Activated CD4-positive, alpha-beta T cell treated with anti-CD3 and anti-CD28 coated beads, Interleukin-10, Interleukin-2, amounts not matched to agents 100 ng/mL and 50 ng/mL, durations not matched to agents 16 hours and 8 hours (primary cell): ENCODE results near the gene CSH2.
"Not testable (repeated sequence)": the region's sequence is repeated elsewhere in the genome, so short reads cannot be mapped to it uniquely, and the experiment has no call there.

Experiments
- DNase-seq: peaks from one replicate; pipeline ENCODE4 v3.0.0-alpha.2; 2020

Gene CSH2

DNA sequence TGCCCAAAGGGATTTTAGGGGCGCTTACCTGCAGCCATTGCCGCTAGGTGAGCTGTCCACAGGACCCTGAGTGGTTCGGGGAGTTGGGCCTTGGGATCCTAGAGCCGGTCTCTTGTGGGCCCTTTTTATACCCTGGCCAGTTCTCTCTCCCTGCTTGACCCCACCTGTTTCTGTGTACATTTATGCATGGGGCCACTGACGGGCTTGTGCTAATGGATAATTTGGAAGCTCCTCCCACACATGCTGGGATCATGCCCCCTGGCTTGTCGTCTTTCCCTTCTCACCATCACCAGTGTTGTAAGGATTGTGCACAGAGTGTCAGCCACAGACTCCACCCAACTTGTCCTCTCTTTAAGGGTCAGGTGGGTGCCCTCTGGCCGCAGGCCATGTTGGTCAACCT, at the start of gene CSH2:
TSS of gene CSH2 (minus strand) at position 101 of the 400 bp plus-strand sequence. CDS start at position 38, 63 bp downstream.
- DNase-seq, result not testable (repeated sequence)

DNA sequence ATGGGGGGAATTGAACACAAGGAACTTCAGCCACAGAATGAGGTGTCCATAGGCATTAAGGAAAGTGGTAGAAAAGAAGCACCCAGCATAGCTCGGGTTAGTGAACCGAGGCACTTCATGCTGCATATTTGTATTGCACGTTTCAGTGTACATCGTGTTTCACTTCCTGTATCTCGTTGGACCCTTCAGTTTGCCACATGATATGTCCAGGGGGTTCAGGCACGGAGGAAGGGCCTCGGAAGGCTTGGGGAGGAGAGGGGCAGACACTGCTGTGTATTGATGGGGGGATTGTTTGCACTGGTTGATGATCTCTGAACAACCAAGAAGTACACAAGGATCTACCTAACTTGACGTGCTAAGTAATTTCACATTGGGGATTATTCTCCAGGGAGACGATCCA, 48.9 kb upstream of the CSH2 start:
- not testable (repeated sequence) for DNase-seq

DNA sequence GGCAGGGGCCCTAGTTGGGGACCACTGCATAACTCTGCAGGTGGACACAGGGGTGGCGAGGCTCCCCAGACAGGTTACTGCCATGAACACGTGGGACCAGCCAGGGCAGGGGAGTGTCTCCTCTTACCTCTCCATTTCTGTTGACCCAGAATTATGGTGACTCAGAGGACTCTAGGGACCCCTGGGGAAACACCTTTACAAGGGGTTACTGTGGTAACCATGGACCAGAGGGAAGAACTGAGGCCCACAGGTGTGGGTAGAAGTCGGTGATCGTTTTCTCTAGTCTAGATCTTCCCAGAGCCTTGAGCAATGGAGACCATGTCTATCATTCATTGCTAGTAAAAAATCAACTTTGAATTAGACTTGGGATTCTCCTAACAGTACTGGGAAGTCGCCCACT, 47.3 kb upstream of the CSH2 start:
- not testable (repeated sequence) for DNase-seq

DNA sequence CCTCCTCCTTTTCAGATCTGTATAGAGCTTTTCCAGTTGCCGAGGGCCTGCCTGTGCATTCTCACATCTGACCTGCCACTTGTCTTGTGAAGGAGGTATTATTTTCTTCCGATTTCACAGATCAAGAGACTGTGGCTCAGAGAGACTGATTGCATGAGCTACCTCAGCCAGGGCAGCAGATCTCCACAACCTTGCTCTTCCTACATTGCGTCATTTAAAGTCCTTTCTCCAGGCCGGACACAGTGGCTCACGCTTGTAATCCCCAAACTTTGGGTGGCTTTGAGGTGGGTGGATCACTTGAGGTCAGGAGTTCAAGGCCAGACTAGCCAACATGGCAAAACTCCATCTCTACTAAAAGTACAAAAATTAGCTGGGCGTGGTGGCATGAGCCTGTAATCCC, 46.6 kb upstream of the CSH2 start:
- DNase-seq, result not testable (repeated sequence)

GRCh38 chr17:63919311-63919723, 45.8 kb upstream of the CSH2 start:
- DNase-seq, result peak; percentile 78

DNA sequence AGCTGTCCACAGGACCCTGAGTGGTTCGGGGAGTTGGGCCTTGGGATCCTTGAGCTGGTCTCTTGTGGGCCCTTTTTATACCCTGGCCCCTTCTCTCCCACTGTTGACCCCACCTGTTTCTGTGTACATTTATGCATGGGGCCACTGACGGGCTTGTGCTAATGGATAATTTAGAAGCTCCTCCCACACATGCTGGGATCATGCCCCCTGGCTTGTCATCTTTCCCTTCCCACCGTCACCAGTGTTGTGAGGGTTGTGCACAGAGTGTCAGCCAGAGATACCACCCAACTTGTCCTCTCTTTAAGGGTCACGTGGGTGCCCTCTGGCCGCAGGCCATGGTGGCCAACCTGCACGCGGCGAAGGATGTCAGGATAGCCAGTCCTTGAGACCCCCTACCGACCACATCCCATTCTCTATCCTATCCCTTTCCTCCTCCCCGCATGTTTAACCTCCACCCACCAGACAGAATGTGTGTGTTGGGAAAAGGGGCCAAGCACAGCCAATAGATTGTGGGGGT, 45.4 kb upstream of the CSH2 start, which contains the start of gene GH1:
TSS of gene GH1 (minus strand) at position 51 of the 517 bp plus-strand sequence. CDS start 63 bp downstream, outside the sequence.
- DNase-seq, result not testable (repeated sequence)

DNA sequence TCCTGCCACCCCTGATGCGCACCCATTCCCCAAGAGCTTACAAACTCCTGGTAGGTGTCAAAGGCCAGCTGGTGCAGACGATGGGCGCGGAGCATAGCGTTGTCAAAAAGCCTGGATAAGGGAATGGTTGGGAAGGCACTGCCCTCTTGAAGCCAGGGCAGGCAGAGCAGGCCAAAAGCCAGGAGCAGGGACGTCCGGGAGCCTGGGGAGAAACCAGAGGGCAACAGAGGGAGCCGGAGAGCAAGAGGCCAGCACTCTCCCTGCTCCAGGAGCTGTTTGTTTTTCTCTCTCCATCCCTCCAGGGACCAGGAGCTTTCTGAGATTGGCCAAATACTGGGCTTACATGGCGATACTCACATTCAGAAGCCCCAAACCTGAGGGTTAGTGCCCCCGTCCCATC, 44.8 kb upstream of the CSH2 start:
- DNase-seq, result no peak

DNA sequence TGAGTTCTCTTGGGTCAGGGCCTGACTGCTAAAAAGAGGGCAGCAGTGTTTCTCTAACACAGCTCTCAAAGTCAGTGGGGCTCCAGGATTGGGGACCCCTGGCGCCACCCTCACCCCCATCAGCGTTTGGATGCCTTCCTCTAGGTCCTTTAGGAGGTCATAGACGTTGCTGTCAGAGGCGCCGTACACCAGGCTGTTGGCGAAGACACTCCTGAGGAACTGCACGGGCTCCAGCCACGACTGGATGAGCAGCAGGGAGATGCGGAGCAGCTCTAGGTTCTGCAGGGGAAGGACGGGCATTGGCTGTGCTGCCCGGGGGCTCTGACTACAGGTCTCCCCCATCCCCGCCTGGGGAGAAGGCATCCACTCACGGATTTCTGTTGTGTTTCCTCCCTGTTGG, 44.2 kb upstream of the CSH2 start:
- no peak for DNase-seq

- DNase-seq, result not testable (repeated sequence)
Measured at GRCh38 chr17:63917206-63917605, 43.7 kb upstream of the CSH2 start.

DNA sequence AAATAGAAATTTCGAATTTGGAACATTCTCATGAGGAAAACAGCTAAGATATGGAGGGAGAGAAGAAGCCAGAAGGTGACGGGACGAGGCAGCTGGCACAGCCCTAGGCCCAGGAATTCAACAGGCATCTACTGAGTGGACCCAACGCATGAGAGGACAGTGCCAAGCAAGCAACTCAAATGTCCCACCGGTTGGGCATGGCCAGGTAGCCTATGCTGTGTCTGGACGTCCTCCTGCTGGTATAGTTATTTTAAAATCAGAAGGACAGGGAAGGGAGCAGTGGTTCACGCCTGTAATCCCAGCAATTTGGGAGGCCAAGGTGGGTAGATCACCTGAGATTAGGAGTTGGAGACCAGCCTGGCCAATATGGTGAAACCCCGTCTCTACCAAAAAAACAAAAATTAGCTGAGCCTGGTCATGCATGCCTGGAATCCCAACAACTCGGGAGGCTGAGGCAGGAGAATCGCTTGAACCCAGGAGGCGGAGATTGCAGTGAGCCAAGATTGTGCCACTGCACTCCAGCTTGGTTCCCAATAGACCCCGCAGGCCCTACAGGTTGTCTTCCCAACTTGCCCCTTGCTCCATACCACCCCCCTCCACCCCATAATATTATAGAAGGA, 43.2 kb upstream of the CSH2 start:
- DNase-seq, result no peak

DNA sequence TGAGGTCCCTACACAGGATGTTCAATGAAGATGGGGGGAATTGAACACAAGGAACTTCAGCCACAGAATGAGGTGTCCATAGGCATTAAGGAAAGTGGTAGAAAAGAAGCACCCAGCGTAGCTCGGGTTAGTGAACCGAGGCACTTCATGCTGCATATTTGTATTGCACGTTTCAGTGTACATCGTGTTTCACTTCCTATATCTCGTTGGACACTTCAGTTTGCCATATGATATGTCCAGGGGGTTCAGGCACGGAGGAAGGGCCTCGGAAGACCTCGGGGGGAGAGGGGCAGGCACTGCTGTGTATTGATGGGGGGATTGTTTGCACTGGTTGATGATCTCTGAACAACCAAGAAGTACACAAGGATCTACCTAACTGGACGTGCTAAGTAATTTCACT, 42.3 kb upstream of the CSH2 start:
- not testable (repeated sequence) for DNase-seq

DNA sequence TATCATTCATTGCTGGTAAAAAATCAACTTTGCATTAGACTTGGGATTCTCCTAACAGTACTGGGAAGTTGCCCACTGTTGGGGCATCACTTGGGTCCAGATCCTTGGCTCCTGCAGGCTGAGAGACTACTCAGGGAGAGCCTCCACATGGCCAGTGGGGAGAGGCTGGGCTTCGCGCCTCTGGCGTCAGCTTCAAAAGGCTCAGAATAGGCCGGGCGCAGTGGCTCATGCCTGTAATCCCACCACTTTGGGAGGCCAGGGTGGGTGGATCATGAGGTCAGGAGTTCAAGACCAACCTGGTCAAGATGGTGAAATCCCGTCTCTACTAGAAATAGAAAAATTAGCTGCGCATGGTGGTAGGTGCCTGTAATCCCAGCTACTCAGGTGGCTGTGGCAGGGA, 41.0 kb upstream of the CSH2 start:
- no peak for DNase-seq

- peak; percentile 59 for DNase-seq
Measured at GRCh38 chr17:63911657-63912100, 38.2 kb upstream of the CSH2 start.

GRCh38 chr17:63911041-63911635, 37.7 kb upstream of the CSH2 start, which contains the start of gene CSHL1:
TSS of gene CSHL1 (minus strand) at chr17:63911258. CDS start at chr17:63911196, 62 bp downstream.
- DNase-seq, result no peak

DNA sequence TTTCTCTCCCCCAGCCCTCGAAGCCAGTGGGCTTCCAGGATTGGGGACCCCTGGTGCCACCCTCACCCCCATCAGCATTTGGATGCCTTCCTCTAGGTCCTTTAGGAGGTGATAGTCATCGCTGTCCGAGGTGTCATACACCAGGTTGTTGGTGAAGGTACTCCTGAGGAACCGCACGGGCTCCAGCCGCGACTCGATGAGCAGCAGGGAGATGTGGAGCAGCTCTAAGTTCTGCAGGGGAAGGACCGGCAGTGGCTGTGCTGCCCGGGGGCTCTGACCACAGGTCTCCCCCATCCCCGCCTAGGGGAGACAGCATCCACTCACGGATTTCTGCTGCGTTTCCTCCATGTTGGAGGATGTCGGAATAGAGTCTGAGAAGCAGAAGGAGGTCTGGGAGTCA, 36.6 kb upstream of the CSH2 start:
- DNase-seq, result no peak

- not testable (repeated sequence) for DNase-seq
Measured at GRCh38 chr17:63909586-63909985, 36.1 kb upstream of the CSH2 start.

DNA sequence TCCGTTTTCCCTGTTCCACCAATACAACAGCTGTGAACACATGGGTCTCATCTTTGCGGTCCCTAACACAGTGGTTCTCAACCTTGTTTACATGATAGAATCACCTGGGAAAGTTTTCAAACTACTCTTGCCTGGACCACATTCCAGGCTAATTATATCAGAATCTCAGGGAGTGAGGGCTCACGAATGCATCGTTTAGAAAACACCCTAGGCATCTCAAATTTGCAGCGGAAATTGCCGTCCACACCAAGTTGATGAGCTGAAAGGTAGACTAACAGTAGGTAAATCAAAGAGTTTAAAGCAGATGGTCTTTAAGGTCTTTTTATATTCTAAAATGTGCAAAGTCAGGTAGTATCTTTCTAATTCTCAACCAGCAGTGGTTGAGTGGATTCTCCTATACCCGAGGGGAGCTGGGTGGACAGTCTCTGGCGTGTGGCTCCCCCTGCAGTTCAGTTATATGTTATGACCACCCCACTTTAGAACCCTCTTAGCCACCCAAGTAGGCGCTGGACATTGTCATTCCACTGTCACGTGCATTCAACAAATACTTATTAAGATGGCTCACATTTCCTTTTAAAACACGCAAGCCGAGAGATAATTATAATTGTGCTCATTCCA, 33.8 kb upstream of the CSH2 start:
- DNase-seq, result peak; percentile 18

- not testable (repeated sequence) for DNase-seq
Measured at GRCh38 chr17:63904796-63905195, 31.3 kb upstream of the CSH2 start.

DNA sequence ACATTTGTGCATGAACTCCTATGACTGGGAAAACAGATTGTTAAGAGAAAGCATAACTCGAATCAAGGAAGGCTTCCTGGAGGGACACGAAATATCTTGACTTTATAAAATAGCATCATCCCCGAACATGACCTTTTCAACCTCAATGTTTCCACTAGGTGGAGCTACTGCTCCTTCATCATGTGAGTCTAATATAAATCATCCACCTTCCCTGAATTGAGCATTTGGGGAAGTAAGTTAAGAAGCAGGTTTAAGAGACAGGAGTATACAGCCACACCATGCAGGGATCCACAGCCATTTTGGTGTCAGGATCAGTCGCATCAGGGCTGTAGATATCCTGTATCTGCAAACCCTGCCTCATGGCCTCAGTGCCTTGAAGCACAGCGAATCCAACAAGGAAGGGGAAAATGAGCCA, 30.3 kb upstream of the CSH2 start:
- peak; percentile 46 for DNase-seq

DNA sequence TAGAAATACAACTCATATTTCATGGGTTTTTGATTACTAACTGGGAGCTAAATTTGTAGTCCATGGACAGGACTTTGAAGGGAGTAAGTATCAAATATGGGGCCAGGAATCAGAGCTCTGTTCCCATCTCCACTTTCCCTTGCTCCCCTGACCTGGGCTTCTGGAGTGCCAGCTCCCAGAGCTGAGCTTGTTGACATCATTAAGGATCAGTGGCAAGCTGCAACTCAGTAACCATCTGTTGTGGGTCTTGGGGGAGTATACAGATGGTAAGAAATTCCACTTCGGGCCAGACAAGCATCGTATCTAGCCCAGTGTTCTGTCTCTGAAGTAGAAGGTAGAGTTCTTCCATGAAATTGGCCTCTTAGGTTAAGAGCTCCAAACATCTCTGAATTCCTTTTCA, 28.5 kb upstream of the CSH2 start:
- not testable (repeated sequence) for DNase-seq

- DNase-seq, result peak; percentile 60
Measured at GRCh38 chr17:63898899-63899798, 25.7 kb upstream of the CSH2 start.

GRCh38 chr17:63896524-63897354, 23.3 kb upstream of the CSH2 start, which contains the start of gene CSH1:
TSS of gene CSH1 (minus strand) at chr17:63896574. CDS start at chr17:63896511, 63 bp downstream.
- DNase-seq, result not testable (repeated sequence)
